ENCODE measurements around the gene DKC1. TPM values are rescaled to one million over a fixed set of nuclear protein-coding genes. Genes with fewer than 3 reads are reported as not detected.
"Not testable (repeated sequence)": the region's sequence is repeated elsewhere in the genome, so short reads cannot be mapped to it uniquely, and the experiment has no call there.

DKC1 gene
- polyA plus RNA-seq, 1 experiment = 50.5 TPM

DNA sequence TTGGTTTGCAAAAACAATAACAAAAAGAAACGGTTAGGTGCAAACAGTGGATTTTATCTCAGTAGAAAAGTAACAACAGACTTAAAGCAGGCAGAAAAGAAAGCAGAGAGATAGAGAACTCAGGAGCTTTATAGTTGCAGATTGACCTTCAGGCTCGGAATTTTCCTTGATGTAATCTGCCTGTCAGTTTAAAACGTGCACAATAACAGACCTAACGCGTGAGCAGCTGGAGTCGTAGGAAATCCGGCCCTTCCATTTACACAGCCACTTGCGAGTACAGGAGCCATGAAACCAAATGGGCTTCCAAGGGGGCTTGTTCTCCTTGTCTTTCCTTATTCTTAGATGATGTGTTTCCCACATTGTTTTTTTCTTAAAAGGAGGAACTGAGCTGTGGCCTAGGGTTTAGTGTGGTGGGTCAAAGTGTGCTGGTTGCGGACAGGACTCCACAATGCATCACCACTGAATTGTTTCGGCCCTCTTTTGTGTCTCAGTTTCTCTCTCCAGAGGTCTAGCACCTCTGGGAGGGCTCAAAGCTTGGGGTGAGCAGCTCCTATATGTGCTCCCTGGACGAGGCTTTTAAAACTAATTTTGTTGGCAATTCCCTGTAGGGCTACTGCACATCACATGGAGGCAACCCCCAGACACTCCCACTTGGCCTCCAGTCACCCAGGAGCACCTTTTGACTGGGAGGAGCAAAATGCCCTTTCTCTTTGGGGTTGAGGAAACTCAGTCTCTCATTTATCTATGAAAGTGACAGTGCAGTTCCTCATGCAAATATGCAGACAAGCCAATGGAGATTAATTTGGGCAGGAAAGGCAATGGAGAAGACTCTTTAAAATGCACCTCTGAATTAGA is 56.5 kb downstream of the DKC1 start:
- TF ChIP-seq, protein P1, sequence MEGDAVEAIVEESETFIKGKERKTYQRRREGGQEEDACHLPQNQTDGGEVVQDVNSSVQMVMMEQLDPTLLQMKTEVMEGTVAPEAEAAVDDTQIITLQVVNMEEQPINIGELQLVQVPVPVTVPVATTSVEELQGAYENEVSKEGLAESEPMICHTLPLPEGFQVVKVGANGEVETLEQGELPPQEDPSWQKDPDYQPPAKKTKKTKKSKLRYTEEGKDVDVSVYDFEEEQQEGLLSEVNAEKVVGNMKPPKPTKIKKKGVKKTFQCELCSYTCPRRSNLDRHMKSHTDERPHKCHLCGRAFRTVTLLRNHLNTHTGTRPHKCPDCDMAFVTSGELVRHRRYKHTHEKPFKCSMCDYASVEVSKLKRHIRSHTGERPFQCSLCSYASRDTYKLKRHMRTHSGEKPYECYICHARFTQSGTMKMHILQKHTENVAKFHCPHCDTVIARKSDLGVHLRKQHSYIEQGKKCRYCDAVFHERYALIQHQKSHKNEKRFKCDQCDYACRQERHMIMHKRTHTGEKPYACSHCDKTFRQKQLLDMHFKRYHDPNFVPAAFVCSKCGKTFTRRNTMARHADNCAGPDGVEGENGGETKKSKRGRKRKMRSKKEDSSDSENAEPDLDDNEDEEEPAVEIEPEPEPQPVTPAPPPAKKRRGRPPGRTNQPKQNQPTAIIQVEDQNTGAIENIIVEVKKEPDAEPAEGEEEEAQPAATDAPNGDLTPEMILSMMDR (IDR thresholded peaks at IDR 0.05; ENCODE audit: low read depth, low read length) = no peak
- no peak overlapping the region for H3K27ac ChIP-seq (ENCODE audit: low read depth, low read length)
- CTCF ChIA-PET = interaction anchor here (0.7 kb wide), 1 partner anchor 580 kb away, joined by 3 read pairs; no protein-coding TSS in a partner anchor
- peaks cover 3% of the 10 kb centered on the region; the same call in 1 of the 2 replicates for H3K9me3 ChIP-seq (ENCODE audit: control insufficient read depth, insufficient read depth, low read length)
- H3K4me3 ChIP-seq (ENCODE audit: low read depth, low read length) = no peak overlapping the region
- no peaks in the 10 kb centered on the region for H3K27me3 ChIP-seq (ENCODE audit: control insufficient read depth, insufficient read depth, low read length)
- no peak for DNase-seq (ENCODE audit: low read depth, low spot score)
- POLR2A ChIA-PET = interaction anchor here (0.7 kb wide), 1 partner anchor 32 kb away, joined by 3 read pairs; no protein-coding TSS in a partner anchor

DNA sequence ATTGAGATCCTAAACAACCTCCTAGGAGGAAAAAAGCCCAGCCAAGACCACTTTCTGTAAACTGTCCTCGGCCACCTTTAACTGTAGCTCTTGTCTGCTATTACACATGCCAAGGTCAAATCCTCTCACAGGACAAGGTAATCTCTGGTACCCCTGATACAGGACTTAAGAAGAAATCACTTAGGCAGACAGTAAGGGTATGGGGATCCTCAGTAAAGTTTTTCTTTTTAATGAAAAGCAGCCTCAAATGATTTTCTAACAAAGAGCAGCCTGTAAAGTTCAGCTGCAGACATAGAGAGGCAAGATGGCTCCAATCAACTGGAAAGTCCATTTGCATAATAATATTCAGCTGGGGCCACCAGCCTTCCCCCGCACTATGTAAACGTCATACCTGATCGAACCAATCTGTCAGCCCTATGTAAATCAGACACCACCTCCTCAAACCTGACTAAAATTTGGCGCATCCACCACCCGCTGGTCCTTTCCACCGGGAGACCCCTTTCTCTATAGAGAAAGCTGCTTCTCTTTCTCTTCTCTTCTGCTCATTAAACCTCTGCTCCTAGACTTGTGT is 57.2 kb downstream of the DKC1 start:
- Histone ChIP-seq H3K27me3 (ENCODE audit: control insufficient read depth, insufficient read depth, low read length) (no peaks in the 10 kb centered on the region), H3K4me3 (ENCODE audit: low read depth, low read length) (no peak overlapping the region), H3K9me3 (ENCODE audit: control insufficient read depth, insufficient read depth, low read length) (peaks cover 3% of the 10 kb centered on the region; the same call in 1 of the 2 replicates), H3K27ac (ENCODE audit: low read depth, low read length) (no peak overlapping the region)
- TF ChIP-seq, protein P1 (IDR thresholded peaks at IDR 0.05; ENCODE audit: low read depth, low read length) = no peak
- CTCF ChIA-PET = no interaction called here
- POLR2A ChIA-PET = interaction anchor here (0.7 kb wide), 1 partner anchor 33 kb away, joined by 3 read pairs; no protein-coding TSS in a partner anchor
- DNase-seq (ENCODE audit: low read depth, low spot score) = no peak

DNA sequence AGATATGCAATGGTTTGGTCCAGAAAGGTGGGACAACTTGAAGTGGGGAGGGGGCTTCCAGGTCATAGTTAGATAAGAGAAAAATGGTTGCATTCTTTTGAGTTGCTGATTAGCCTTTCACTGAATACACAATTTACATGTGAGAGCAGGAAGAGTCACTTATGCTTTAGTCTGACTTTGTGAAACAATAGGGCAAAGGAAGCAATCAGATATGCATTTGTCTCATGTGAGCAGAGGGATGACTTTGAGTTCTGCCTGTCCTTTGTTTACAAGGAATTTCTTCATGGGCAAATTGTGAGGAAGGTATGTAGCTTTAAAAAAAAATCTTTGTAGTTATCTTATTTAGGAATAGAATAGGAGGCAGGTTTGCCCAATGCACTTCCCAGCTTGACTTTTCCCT is 58.9 kb downstream of the DKC1 start:
- no peak for DNase-seq (ENCODE audit: low read depth, low spot score)
- ChIA-PET CTCF (no interaction called here), POLR2A (no interaction called here)
- no peak overlapping the region for H3K4me3 ChIP-seq (ENCODE audit: low read depth, low read length)
- H3K27ac ChIP-seq (ENCODE audit: low read depth, low read length) = no peak overlapping the region
- TF ChIP-seq, protein P1 (IDR thresholded peaks at IDR 0.05; ENCODE audit: low read depth, low read length) = no peak
- H3K27me3 ChIP-seq (ENCODE audit: control insufficient read depth, insufficient read depth, low read length) = no peaks in the 10 kb centered on the region
- H3K9me3 ChIP-seq (ENCODE audit: control insufficient read depth, insufficient read depth, low read length) = peaks cover 3% of the 10 kb centered on the region; the same call in 1 of the 2 replicates

DNA sequence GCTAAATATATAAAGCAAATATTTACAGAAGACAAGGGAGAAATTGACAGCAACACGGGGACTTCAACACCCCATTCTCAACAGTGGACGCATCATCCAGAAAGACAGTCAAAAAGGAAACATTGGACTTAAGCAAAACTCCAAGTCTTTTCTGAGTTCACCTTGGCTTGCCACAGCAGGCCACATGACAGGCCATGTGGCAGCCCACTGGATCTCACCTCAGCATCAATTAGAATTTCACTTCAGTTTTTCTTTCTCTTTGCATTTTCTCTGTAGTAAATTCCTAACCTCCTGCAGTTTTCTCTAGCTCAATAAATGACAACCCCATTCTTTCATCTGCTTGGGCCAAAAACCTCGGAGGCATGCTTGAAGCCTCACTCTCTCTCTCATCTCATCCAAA is 59.4 kb downstream of the DKC1 start:
- Histone ChIP-seq H3K4me3 (ENCODE audit: low read depth, low read length) (no peak overlapping the region), H3K27me3 (ENCODE audit: control insufficient read depth, insufficient read depth, low read length) (no peaks in the 10 kb centered on the region), H3K27ac (ENCODE audit: low read depth, low read length) (no peak overlapping the region), H3K9me3 (ENCODE audit: control insufficient read depth, insufficient read depth, low read length) (peaks cover 3% of the 10 kb centered on the region; the same call in 1 of the 2 replicates)
- ChIA-PET CTCF (no interaction called here), POLR2A (no interaction called here)
- DNase-seq (ENCODE audit: low read depth, low spot score) = no peak
- TF ChIP-seq, protein P1 (IDR thresholded peaks at IDR 0.05; ENCODE audit: low read depth, low read length) = no peak

DNA sequence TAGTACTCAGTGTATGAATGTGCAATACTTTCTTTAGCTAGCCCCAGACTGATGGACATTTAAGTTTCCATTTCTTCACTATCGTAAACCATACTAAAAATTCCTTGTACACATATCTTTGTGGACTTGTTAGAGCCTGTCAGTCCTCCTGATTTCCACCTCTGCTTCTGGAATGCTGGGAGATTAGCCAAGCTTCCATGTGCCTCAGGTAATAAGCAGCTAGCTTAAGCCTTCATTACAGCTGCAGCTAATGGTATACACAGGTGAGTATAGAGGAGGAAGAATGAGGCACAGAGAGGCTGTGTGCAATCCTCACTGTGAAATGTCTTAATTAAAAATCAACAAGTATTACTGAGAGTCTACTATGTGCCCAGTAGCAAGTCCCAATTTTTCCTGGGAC is 62.0 kb downstream of the DKC1 start:
- Histone ChIP-seq H3K27ac (ENCODE audit: low read depth, low read length) (no peak overlapping the region), H3K4me3 (ENCODE audit: low read depth, low read length) (no peak overlapping the region), H3K27me3 (ENCODE audit: control insufficient read depth, insufficient read depth, low read length) (no peaks in the 10 kb centered on the region), H3K9me3 (ENCODE audit: control insufficient read depth, insufficient read depth, low read length) (no peaks in the 10 kb centered on the region)
- TF ChIP-seq, protein P1 (IDR thresholded peaks at IDR 0.05; ENCODE audit: low read depth, low read length) = no peak
- ChIA-PET CTCF (no interaction called here), POLR2A (no interaction called here)
- DNase-seq (ENCODE audit: low read depth, low spot score) = no peak

DNA sequence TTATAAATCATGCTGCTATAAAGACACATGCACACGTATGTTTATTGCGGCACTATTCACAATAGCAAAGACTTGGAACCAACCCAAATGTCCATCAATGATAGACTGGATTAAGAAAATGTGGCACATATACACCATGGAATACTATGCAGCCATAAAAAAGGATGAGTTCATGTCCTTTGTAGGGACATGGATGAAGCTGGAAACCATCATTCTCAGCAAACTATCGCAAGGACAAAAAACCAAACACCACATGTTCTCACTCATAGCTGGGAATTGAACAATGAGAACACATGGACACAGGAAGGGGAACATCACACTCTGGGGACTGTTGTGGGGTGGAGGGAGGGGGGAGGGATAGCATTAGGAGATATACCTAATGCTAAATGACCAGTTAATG is 62.9 kb downstream of the DKC1 start:
- CTCF ChIA-PET; DNase-seq (ENCODE audit: low read depth, low spot score); H3K4me3 ChIP-seq (ENCODE audit: low read depth, low read length); H3K27ac ChIP-seq (ENCODE audit: low read depth, low read length); POLR2A ChIA-PET; H3K27me3 ChIP-seq (ENCODE audit: control insufficient read depth, insufficient read depth, low read length); H3K9me3 ChIP-seq (ENCODE audit: control insufficient read depth, insufficient read depth, low read length): not testable (repeated sequence)
